Neutrophil (primary cell): ENCODE results near the gene ENOX1.

Experiments used
- H3K27ac ChIP-seq: fragments of 200-600 bp; sonication (generic); 2 replicates; pipeline ENCODE4 v1.5.1; 2016; ENCODE audit warnings: mild to moderate bottlenecking, moderate library complexity
- H3K27me3 ChIP-seq: fragments of 200-600 bp; sonication (generic); 2 replicates; pipeline ENCODE4 v1.6.0; 2016; ENCODE audit warnings: mild to moderate bottlenecking
- H3K36me3 ChIP-seq: fragments of 200-600 bp; sonication (generic); 2 replicates; pipeline ENCODE4 v1.5.1; 2017
- H3K4me1 ChIP-seq, 2 experiments: fragments of 200-600 bp in 1 of 2; sonication (generic) in 1 of 2; 1 replicate in 1 of 2; 2 replicates in 1 of 2; pipeline versions ENCODE4 v1.5.1 to v1.6.1; 2013 to 2016; ENCODE audit warnings: low read depth in 1 of 2, low read length in 1 of 2, mild to moderate bottlenecking in 1 of 2, moderate library complexity in 1 of 2; ENCODE audit not compliant: control insufficient read depth in 1 of 2, insufficient read depth in 1 of 2
- H3K4me3 ChIP-seq, 2 experiments: fragments of 200-600 bp in 1 of 2; sonication (generic) in 1 of 2; 1 replicate in 1 of 2; 2 replicates in 1 of 2; pipeline ENCODE4 v1.5.1; 2013 to 2016; ENCODE audit warnings: low read depth in 1 of 2, low read length in 1 of 2, mild to moderate bottlenecking in 1 of 2, moderate library complexity in 1 of 2
- H3K9me3 ChIP-seq: fragments of 200-600 bp; sonication (generic); 2 replicates; pipeline ENCODE4 v1.5.1; 2016
- TF ChIP-seq, protein P1 (sequence below): fragments of 200-600 bp; sonication (generic); IDR thresholded peaks from 2 replicates; pipeline ENCODE4 v1.5.1; 2016; ENCODE audit warnings: antibody characterized with exemption

ENOX1 gene

DNA sequence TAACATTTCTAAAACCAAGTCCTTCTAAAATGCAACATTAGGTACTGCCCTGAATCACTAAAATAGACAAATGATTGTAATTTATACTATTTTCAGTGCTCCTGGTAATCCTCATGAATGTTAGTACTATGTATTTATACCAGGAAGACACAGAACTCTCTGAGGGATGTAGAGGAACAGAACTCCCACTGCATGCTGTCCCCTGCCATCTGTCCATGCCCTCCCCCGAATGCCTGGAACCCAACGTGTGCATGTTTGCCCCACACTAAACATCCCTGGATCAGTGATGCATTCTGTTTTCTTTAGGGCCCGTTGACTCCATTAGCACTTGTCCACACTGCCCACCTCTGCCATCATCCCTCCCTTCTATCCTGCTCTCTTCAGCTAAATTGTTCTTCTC, 26.5 kb downstream of the ENOX1 start:
- Histone ChIP-seq H3K4me1 (no peaks in the 10 kb centered on the region), H3K27ac (no peak overlapping the region), H3K27me3 (peaks cover 8% of the 10 kb centered on the region), H3K9me3 (no peaks in the 10 kb centered on the region), H3K36me3 (no peaks in the 10 kb centered on the region), H3K4me3 (no peak overlapping the region)
- TF ChIP-seq, protein P1, sequence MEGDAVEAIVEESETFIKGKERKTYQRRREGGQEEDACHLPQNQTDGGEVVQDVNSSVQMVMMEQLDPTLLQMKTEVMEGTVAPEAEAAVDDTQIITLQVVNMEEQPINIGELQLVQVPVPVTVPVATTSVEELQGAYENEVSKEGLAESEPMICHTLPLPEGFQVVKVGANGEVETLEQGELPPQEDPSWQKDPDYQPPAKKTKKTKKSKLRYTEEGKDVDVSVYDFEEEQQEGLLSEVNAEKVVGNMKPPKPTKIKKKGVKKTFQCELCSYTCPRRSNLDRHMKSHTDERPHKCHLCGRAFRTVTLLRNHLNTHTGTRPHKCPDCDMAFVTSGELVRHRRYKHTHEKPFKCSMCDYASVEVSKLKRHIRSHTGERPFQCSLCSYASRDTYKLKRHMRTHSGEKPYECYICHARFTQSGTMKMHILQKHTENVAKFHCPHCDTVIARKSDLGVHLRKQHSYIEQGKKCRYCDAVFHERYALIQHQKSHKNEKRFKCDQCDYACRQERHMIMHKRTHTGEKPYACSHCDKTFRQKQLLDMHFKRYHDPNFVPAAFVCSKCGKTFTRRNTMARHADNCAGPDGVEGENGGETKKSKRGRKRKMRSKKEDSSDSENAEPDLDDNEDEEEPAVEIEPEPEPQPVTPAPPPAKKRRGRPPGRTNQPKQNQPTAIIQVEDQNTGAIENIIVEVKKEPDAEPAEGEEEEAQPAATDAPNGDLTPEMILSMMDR = no peak

DNA sequence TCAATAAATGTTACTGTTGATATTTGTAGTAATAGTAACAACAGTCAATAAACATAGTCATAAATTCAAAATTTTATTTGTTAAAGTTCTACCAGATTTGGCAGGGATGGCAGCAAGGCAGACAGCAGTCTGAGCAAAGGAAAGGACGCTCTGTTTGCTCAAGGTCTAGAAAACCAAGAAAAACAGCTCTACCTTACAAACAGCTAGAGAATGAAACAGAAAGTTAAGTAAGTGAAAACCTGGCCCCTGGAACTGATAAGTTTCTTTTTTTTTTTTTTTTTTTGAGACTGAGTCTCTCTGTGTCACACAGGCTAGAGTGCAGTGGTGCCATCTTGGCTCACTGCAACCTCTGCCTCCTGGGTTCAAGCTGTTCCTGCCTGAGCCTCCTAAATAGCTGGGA, 27.9 kb downstream of the ENOX1 start:
- TF ChIP-seq, protein P1 = no peak
- Histone ChIP-seq H3K9me3 (no peaks in the 10 kb centered on the region), H3K4me1 (no peaks in the 10 kb centered on the region), H3K4me3 (no peak overlapping the region), H3K27me3 (peaks cover 8% of the 10 kb centered on the region), H3K36me3 (no peaks in the 10 kb centered on the region), H3K27ac (no peak overlapping the region)

DNA sequence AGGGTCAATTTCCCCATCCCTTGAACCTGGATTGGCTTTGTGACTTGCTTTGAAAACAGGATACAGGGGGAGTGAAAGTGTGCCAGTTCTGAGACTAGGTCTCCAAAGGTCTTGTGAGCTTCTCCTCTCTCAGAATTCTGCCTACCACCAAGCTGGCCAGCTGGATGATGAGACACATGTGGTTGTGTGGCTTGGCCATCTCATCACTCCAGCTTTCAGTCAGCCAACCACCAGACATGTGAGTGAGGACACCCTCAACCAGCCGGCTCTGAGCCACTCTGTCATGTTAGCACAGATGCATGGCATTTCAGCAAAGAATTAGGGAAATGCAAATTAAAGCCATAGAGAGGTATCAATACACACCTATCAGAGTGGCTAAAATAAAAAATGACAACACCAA, 29.5 kb downstream of the ENOX1 start:
- Histone ChIP-seq H3K9me3 (no peaks in the 10 kb centered on the region), H3K4me1 (no peaks in the 10 kb centered on the region), H3K4me3 (no peak overlapping the region), H3K27me3 (peaks cover 8% of the 10 kb centered on the region), H3K36me3 (no peaks in the 10 kb centered on the region), H3K27ac (no peak overlapping the region)
- TF ChIP-seq, protein P1 = no peak

DNA sequence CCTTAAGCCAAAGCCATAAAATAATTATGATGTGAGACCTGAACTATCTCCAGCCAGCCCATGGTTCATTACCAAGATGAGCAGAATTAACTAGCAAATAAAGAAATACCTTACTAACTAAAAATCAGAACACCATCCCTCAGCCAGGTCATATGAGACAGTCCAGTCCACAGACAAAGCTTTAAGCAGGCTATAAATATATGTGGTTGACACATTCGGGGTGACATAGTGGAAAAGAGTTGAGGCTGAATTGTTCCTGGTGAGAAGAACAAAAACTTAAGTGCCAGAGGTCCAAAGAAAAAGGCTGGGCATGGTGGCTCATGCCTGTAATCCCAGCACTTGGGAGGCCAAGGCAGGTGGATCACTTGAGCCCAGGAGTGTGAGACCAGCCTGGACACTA, 30.9 kb downstream of the ENOX1 start:
- Histone ChIP-seq H3K9me3 (no peaks in the 10 kb centered on the region), H3K27me3 (peaks cover 8% of the 10 kb centered on the region), H3K36me3 (no peaks in the 10 kb centered on the region), H3K4me1 (no peaks in the 10 kb centered on the region), H3K4me3 (no peak overlapping the region), H3K27ac (no peak overlapping the region)
- TF ChIP-seq, protein P1 = no peak

DNA sequence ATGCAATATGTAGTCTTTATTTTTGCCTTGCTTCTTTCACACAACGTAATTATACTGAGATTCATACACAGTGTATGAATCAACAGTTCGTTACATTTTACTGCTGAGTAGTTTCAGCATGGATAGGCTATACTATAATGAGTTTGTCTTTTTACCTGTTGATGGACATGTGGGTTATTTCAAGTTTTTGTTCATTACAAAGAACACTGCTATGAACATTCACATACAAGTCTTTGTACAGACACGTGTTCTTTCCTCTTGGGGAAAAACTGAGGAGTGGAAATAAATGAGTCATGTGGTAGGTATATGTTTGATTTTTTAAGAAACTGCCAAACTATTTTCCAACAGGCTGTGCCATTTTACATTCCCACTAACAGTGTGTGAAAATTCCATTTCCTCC, 35.1 kb downstream of the ENOX1 start:
- Histone ChIP-seq H3K27ac (no peak overlapping the region), H3K27me3 (no peaks in the 10 kb centered on the region), H3K9me3 (no peaks in the 10 kb centered on the region), H3K4me3 (no peak overlapping the region), H3K36me3 (no peaks in the 10 kb centered on the region), H3K4me1 (no peaks in the 10 kb centered on the region)
- TF ChIP-seq, protein P1 = no peak

DNA sequence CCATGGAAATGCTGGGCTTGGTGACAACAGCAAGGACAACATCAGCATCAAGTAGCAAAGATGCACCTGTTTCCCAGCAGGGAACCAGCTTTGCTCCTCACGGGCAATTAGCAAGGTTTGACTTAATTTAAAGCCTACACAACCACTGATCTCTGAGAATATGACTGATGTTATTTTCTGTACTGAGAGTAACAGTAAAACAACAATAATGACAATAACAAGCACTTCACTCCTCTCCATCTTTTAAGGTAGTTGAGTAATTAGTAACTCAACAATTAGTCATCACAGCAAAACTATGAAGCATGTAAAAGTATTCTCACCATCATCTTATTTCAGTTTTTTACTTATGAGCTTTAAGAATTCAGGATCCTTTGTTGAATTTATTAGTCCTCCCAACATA, 37.3 kb downstream of the ENOX1 start:
- TF ChIP-seq, protein P1 = no peak
- no peaks in the 10 kb centered on the region for H3K27me3 ChIP-seq
- no peak overlapping the region for H3K27ac ChIP-seq
- no peaks in the 10 kb centered on the region for H3K9me3 ChIP-seq
- no peaks in the 10 kb centered on the region for H3K4me1 ChIP-seq
- no peak overlapping the region for H3K4me3 ChIP-seq
- no peaks in the 10 kb centered on the region for H3K36me3 ChIP-seq
